ENCODE results near the gene UNC13B. TPM values are rescaled to one million over a fixed set of nuclear protein-coding genes. Genes with fewer than 3 reads are reported as not detected.

Gene UNC13B
- total and polyA plus RNA-seq, 9 of the 15 experiments (the other 6 are each of a cell fraction or from before 2014, with no cell fraction given): 2.4 to 11.5 (median 8.6) TPM

DNA sequence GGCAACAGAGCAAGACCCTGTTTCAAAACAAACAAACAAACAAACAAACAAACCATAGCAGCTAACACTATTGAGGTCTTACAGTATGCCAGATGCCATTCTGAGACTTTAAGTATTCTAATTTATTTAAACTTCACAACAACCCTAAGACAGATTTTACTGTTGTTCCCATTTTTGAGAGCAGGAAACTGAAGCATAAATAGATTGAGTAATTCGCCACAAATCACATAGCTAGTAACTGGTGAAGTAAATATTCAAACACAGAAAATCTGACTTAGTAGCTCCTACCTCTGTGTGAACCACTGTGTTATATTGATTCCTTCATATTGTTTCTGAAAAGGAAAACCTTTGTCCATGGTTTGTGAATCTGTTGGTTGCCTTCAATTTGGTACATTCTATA lies 98.4 kb downstream of the UNC13B start (continued):
- TF ChIP-seq, protein P1, sequence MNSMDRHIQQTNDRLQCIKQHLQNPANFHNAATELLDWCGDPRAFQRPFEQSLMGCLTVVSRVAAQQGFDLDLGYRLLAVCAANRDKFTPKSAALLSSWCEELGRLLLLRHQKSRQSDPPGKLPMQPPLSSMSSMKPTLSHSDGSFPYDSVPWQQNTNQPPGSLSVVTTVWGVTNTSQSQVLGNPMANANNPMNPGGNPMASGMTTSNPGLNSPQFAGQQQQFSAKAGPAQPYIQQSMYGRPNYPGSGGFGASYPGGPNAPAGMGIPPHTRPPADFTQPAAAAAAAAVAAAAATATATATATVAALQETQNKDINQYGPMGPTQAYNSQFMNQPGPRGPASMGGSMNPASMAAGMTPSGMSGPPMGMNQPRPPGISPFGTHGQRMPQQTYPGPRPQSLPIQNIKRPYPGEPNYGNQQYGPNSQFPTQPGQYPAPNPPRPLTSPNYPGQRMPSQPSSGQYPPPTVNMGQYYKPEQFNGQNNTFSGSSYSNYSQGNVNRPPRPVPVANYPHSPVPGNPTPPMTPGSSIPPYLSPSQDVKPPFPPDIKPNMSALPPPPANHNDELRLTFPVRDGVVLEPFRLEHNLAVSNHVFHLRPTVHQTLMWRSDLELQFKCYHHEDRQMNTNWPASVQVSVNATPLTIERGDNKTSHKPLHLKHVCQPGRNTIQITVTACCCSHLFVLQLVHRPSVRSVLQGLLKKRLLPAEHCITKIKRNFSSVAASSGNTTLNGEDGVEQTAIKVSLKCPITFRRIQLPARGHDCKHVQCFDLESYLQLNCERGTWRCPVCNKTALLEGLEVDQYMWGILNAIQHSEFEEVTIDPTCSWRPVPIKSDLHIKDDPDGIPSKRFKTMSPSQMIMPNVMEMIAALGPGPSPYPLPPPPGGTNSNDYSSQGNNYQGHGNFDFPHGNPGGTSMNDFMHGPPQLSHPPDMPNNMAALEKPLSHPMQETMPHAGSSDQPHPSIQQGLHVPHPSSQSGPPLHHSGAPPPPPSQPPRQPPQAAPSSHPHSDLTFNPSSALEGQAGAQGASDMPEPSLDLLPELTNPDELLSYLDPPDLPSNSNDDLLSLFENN (IDR thresholded peaks at IDR 0.05; ENCODE audit: low read depth in 2 of 2, low read length in 2 of 2): no peak
- TF ChIP-seq HBP1 (CRISPR knock-in tag; IDR thresholded peaks at IDR 0.05) (no peak), ZBTB12 (CRISPR knock-in tag; IDR thresholded peaks at IDR 0.05) (no peak)

GRCh38 chr9:35262064-35262463 lies 100.3 kb downstream of the UNC13B start:
- CTCF ChIA-PET (ENCODE audit: low intra/inter-chr PET ratio): no interaction called here
- WGBS (ENCODE audit: insufficient coverage, low coverage, missing lambda C conversion rate): 78% methylated on average over 2 of the region's 2 CpGs
- DNase-seq (ENCODE audit: extremely low read depth in 1 of 4, low spot score in 3 of 4) (no peak), FAIRE-seq (no peak), ATAC-seq (no peak)
- Histone ChIP-seq H3K27me3 (ENCODE audit: control insufficient read depth in 2 of 2, insufficient read depth in 2 of 2, low read length in 2 of 2) (no peaks in the 10 kb centered on the region), H4K20me1 (replicated peaks; ENCODE audit: control insufficient read depth, insufficient read depth, low read length) (no peaks in the 10 kb centered on the region), H3K9me3 (replicated peaks; ENCODE audit: control insufficient read depth, insufficient read depth, low read depth, low read length) (no peaks in the 10 kb centered on the region), H3K4me1 (replicated peaks in 1 of 2; ENCODE audit: control insufficient read depth in 2 of 2, insufficient read depth in 2 of 2, low read length in 2 of 2) (no peaks in the 10 kb centered on the region; a peak in 1 of 5 replicates), H3K4me2 (ENCODE audit: insufficient read depth, low read length) (no peak overlapping the region), H3K9ac (ENCODE audit: insufficient read depth in 1 of 2, low read depth in 2 of 2, low read length in 2 of 2) (no peak overlapping the region), H3K4me3 (no peak overlapping the region), H3K27ac (ENCODE audit: extremely low read depth, low read depth, low read length) (no peak overlapping the region), H3K36me3 (ENCODE audit: control insufficient read depth, insufficient read depth, low read length) (no peaks in the 10 kb centered on the region), H2AFZ (ENCODE audit: low read depth, low read length) (no peak overlapping the region), H3K9me1 (ENCODE audit: control insufficient read depth, insufficient read depth, low read length) (no peaks in the 10 kb centered on the region), H3K79me2 (ENCODE audit: control insufficient read depth, insufficient read depth, low read length) (no peaks in the 10 kb centered on the region)
- intact Hi-C loops (cut with micrococcal nuclease) (no loop called here), in situ Hi-C loops (cut with MboI) (no loop called here)
- no TSS peak for BruUV-seq (replicated peaks)
- TF ChIP-seq ZNF165 (CRISPR knock-in tag; IDR thresholded peaks at IDR 0.05; ENCODE audit: borderline replicate concordance): no peak
- TF ChIP-seq POLR2AphosphoS2 (IDR thresholded peaks at IDR 0.05; ENCODE audit: low read length): no peak
- TF ChIP-seq RHOXF2B (CRISPR knock-in tag; conservative IDR thresholded peaks at IDR 0.05): no peak
- no peak for TF ChIP-seq NR3C1 (CRISPR knock-in tag; IDR thresholded peaks at IDR 0.05)
- TF ChIP-seq, protein P2, sequence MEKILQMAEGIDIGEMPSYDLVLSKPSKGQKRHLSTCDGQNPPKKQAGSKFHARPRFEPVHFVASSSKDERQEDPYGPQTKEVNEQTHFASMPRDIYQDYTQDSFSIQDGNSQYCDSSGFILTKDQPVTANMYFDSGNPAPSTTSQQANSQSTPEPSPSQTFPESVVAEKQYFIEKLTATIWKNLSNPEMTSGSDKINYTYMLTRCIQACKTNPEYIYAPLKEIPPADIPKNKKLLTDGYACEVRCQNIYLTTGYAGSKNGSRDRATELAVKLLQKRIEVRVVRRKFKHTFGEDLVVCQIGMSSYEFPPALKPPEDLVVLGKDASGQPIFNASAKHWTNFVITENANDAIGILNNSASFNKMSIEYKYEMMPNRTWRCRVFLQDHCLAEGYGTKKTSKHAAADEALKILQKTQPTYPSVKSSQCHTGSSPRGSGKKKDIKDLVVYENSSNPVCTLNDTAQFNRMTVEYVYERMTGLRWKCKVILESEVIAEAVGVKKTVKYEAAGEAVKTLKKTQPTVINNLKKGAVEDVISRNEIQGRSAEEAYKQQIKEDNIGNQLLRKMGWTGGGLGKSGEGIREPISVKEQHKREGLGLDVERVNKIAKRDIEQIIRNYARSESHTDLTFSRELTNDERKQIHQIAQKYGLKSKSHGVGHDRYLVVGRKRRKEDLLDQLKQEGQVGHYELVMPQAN (IDR thresholded peaks at IDR 0.05; ENCODE audit: borderline replicate concordance): no peak
- POLR2A ChIA-PET: interaction anchor here (0.6 to 0.7 kb wide), 2 partner anchors 34 to 340 kb away, joined by 3 read pairs; no protein-coding TSS in a partner anchor
